Muscle layer of colon (tissue), 2 donors: Measurements from ENCODE around the gene TRIOBP.
A peak's percentile ranks its signal among the peaks of the same experiment; 100 is the strongest.

Experiments
- H3K27ac ChIP-seq: one replicate; pipeline ENCODE4 v1.7.0; 2013; ENCODE audit warnings: low read depth, mild to moderate bottlenecking, low read length, moderate library complexity
- H3K27me3 ChIP-seq, 2 donors: one replicate each; pipeline ENCODE4 v1.7.0; 2013; ENCODE audit warnings: low read length in 2 of 2, mild to moderate bottlenecking in 2 of 2; ENCODE audit not compliant: insufficient read depth in 2 of 2, control insufficient read depth in 1 of 2
- H3K36me3 ChIP-seq: one replicate; pipeline ENCODE4 v1.7.0; 2013; ENCODE audit warnings: mild to moderate bottlenecking, low read length; ENCODE audit not compliant: insufficient read depth
- H3K4me1 ChIP-seq: one replicate; pipeline ENCODE4 v1.7.0; 2013; ENCODE audit warnings: mild to moderate bottlenecking, low read length; ENCODE audit not compliant: insufficient read depth
- H3K4me3 ChIP-seq, 2 donors: one replicate each; pipeline ENCODE4 v1.7.0; 2013; ENCODE audit warnings: low read length in 2 of 2, low read depth in 1 of 2, mild to moderate bottlenecking in 1 of 2, moderate library complexity in 1 of 2
- H3K9ac ChIP-seq: one replicate; pipeline ENCODE4 v1.7.0; 2013; ENCODE audit warnings: low read length
- H3K9me3 ChIP-seq: one replicate; pipeline ENCODE4 v1.7.0; 2013; ENCODE audit warnings: mild to moderate bottlenecking, low read length
- donor health status: abdominal sarcoma.
- donor health status: Adenocarcinoma of cecum.

Gene TRIOBP

DNA sequence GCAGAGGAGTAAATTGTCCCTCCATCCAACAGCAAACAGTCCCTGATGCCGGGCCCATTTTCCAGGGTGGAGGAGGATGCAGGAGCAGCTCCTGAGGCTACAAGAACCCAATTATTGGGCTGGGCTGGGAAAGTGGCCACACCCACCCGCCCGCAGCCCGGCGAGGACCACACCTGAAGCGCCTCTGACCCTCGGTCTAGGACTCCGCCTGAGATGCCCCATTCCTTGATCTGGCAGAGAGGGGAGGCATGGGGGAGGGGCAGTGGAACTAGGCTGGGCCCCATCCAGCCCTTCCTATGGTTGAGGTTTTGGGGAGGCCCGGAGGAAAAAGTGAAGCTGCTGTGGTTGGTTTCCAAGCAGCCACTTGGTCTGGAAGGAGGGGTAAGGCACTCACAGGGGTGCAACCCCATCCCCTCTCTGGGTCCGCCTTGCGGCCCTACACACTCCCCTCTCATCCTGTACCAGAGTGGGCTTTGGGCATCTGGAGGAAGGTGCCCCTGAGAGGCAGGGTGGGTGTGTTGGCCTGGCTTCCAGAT is 23.9 kb upstream of the TRIOBP start:
- H3K4me3 ChIP-seq: no peak overlapping the region
- H3K36me3 ChIP-seq: no peaks in the 10 kb centered on the region
- H3K4me1 ChIP-seq: peaks cover 29% of the 10 kb centered on the region
- no peak overlapping the region for H3K27ac ChIP-seq
- no peak overlapping the region for H3K9ac ChIP-seq
- H3K9me3 ChIP-seq: no peaks in the 10 kb centered on the region
- H3K27me3 ChIP-seq: no peaks in the 10 kb centered on the region

DNA sequence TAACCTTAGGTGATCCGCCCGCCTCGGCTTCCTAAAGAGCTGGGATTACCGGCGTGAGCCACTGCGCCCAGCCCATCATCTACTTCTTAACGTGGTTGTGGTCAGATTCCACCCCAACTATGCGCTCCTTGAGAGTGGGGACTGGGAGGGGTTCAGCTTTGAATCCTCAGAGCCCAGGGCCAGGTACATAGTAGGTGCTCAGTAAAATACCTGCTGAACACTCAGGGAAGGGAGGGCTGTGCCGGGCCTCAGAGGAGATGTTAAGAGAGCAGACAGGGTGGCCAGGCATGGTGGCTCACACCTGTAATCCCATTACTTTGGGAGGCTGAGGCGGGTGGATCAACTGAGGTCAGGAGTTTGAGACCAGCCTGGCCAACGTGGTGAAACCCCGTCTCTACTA is 22.6 kb upstream of the TRIOBP start:
- Histone ChIP-seq H3K36me3 (peaks cover under 1% of the 10 kb centered on the region), H3K27me3 (no peaks in the 10 kb centered on the region), H3K4me1 (peaks cover 33% of the 10 kb centered on the region), H3K9ac (no peak overlapping the region), H3K9me3 (no peaks in the 10 kb centered on the region), H3K27ac (peak overlapping the region; percentile 93), H3K4me3 (no peak overlapping the region)

DNA sequence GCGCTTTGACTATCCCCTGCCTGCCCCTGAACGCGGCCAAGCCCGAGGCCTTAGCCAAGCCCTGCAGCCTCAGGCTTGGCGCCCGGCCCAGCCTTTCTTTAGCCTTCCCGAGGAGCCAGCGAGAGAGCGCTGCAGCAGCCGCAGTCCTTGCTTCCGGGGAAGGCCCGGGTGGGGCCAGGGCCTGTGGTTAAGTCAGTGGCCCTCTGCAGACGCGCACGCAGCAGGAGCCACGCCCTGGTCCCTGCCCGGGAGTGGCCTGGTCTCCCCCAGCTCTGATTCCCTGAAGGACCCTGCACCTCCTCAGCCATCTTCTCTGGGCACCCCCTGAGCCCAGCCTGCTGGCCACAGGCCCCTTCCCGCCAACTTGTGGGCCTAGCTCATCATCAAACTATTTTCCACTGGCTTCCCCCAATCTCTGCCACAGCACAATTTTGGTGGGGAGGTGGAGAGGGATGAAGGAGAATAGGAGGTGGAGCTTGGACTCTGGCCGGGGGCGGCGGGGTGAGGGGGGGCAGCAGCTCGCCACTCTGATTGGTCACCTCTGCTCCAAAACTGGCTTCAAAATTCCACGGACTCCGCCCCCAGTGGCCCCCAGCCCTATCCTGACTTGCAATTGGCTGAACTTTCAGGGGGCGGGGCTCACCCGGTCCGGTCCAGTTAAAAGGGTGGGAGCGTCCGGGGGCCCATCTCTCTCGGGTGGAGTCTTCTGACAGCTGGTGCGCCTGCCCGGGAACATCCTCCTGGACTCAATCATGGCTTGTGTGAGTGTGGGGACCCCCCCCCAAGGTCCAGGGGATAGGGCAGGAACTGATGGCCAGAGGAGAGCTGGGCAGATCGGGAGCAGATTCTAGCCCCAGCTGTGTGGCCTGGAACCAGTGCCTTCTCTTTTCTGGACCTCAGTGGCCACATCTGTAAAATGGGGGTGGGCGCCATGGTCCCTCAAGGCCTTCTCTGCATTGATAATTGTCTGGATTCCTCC is 21.6 kb upstream of the TRIOBP start, which contains the start of gene LGALS1:
LGALS1 (plus strand) TSS at position 686 of the 979 bp plus-strand sequence; CDS start at position 753, 67 bp downstream.
- peak within 1 kb of the TSS; percentile 94 to 98 for H3K4me3 ChIP-seq

DNA sequence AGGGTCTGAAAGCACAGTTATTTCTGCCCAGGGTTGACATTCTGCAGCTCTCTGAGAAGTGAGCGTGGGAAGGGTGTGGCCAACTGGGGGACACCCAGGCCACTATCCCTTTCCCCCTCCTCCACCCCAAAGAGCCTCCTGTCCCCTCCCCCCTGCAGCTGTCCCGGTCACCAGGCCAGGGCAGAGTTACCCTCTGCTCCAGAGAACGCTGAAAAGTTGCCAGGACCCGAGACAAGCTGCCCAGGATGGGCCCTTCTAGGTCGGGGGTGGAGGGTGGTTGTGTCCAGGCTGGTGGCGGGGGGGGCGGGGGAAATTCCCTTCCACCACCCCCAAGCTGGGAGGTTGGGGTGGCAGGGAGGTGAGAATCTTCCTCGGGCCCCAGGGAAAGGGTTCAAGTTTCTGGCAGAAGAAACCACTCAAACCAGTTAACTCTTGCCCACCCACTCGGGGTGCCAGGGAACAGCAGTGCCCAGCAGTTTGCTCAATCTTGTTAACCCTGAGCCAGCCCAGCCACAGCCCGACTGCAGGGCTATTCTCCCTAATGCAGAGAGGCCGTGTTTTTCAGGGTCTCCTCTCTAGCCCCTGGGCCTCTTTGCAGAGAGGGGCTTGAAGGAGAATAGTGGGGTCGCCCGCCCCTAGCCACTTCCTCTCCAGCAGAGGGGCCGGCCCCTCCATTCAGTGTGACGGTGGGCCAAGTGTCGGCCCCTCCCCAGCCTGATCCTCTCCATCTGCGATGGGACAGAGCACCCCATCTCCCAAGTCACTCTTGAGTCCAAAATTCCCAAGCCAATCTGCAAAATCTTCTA is 20.7 kb upstream of the TRIOBP start:
- Histone ChIP-seq H3K4me3 (peak overlapping the region; percentile 94 to 98), H3K36me3 (peaks cover 8% of the 10 kb centered on the region), H3K9ac (peak overlapping the region; percentile 97), H3K4me1 (peaks cover 33% of the 10 kb centered on the region), H3K27me3 (no peaks in the 10 kb centered on the region), H3K27ac (peak overlapping the region; percentile 99), H3K9me3 (no peaks in the 10 kb centered on the region)

More for the DNA sequence above, 21.6 kb upstream of the TRIOBP start, which contains the start of gene LGALS1:
- Histone ChIP-seq H3K27ac (peak within 1 kb of the TSS; percentile 99), H3K27me3 (no peaks in the 10 kb centered on the region), H3K36me3 (peaks cover 8% of the 10 kb centered on the region), H3K9ac (peak within 1 kb of the TSS; percentile 97), H3K4me1 (peaks cover 30% of the 10 kb centered on the region), H3K9me3 (no peaks in the 10 kb centered on the region)

DNA sequence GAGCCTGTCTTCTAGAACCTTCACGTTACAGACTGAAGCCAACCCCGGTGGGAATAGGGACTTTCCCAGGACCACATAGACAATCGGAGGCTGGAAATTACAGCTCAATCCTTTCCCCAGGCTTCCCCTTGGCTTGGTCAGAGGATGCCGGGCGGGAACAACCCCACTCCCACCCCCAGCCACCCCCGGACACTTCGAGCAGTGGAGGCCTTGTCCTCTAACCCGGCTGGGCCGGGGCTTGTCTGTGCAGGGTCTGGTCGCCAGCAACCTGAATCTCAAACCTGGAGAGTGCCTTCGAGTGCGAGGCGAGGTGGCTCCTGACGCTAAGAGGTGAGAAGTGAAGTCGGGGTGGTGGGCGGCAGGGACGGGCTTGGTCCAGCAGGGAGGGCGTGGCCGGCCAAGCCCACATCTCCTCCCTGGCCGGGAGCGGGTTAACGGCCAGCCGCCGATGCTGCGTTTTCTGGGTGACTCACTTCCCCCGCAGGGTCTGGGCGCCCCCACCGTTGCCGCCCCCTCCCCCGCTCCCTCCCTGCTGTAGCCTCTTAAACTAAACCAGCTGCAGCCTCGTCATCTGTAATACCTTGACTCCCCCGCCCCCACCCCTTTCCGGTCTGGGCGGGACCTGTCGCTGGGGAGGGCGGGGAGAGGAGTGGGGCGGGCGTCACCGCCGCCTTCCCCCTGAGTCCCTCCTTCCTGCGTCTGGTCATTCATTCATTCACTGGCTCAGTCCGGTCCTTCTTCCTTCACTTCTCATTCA is 19.9 kb upstream of the TRIOBP start:
- peak overlapping the region; percentile 97 for H3K9ac ChIP-seq
- peak overlapping the region; percentile 94 to 98 for H3K4me3 ChIP-seq
- peaks cover 8% of the 10 kb centered on the region for H3K36me3 ChIP-seq
- H3K9me3 ChIP-seq: no peaks in the 10 kb centered on the region
- H3K4me1 ChIP-seq: peaks cover 39% of the 10 kb centered on the region
- peak overlapping the region; percentile 99 for H3K27ac ChIP-seq
- H3K27me3 ChIP-seq: no peaks in the 10 kb centered on the region

DNA sequence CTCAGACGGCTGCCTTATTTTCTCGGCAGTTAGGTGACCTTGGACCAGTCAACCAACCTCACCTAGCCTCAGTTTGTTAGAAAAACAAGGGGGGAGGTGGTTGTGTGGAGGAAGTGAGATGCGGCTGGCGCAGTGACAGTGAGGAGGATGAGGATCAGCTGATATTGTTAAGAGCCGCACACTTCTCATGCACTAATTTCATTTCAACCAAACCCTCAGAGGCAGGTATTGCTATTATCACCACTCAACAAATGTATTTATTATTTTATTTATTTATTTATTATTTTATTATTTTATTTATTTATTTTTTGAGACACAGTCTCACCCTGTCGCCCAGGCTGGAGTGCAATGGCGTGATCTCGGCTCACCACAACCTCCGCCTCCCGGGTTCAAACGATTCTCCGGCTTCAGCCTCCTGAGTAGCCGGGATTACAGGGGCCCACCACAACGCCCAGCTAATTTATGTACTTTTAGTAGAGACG is 19.3 kb upstream of the TRIOBP start:
- H3K9ac ChIP-seq: no peak overlapping the region
- peak overlapping the region; percentile 94 to 98 for H3K4me3 ChIP-seq
- H3K36me3 ChIP-seq: peaks cover 8% of the 10 kb centered on the region
- peaks cover 39% of the 10 kb centered on the region for H3K4me1 ChIP-seq
- H3K27me3 ChIP-seq: no peaks in the 10 kb centered on the region
- peak overlapping the region; percentile 99 for H3K27ac ChIP-seq
- H3K9me3 ChIP-seq: no peaks in the 10 kb centered on the region

DNA sequence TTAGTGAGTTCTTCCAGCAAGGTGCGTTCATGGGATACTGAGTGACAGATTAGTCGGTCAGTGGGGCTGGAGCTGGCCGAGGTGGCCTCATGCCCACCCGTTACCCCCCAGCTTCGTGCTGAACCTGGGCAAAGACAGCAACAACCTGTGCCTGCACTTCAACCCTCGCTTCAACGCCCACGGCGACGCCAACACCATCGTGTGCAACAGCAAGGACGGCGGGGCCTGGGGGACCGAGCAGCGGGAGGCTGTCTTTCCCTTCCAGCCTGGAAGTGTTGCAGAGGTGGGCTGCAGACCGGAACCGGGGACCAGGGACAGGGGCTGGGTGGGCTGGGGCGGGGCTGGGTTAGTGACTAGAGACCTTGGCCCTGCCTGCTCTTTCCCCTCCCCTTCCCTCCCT is 18.5 kb upstream of the TRIOBP start:
- peaks cover 34% of the 10 kb centered on the region for H3K4me1 ChIP-seq
- no peak overlapping the region for H3K4me3 ChIP-seq
- no peaks in the 10 kb centered on the region for H3K9me3 ChIP-seq
- no peak overlapping the region for H3K9ac ChIP-seq
- peaks cover 8% of the 10 kb centered on the region for H3K36me3 ChIP-seq
- H3K27me3 ChIP-seq: no peaks in the 10 kb centered on the region
- H3K27ac ChIP-seq: peak overlapping the region; percentile 12

DNA sequence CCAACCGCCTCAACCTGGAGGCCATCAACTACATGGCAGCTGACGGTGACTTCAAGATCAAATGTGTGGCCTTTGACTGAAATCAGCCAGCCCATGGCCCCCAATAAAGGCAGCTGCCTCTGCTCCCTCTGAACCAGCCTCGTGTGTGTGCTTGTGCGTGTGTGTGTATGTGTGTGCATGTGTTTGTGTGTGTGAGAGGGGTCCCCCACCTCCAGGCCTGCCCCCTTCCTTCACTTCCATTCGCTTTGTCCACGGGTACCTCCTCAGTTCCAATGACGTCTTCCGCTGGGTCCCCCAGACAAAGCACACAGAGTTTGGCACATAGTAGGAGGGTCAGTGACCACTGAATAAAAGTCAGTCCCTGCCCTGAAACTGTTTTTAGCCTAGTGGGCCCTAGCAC is 17.2 kb upstream of the TRIOBP start:
- H3K4me1 ChIP-seq: peaks cover 26% of the 10 kb centered on the region
- peaks cover 8% of the 10 kb centered on the region for H3K36me3 ChIP-seq
- no peak overlapping the region for H3K9ac ChIP-seq
- H3K9me3 ChIP-seq: no peaks in the 10 kb centered on the region
- no peak overlapping the region for H3K4me3 ChIP-seq
- H3K27me3 ChIP-seq: no peaks in the 10 kb centered on the region
- no peak overlapping the region for H3K27ac ChIP-seq

DNA sequence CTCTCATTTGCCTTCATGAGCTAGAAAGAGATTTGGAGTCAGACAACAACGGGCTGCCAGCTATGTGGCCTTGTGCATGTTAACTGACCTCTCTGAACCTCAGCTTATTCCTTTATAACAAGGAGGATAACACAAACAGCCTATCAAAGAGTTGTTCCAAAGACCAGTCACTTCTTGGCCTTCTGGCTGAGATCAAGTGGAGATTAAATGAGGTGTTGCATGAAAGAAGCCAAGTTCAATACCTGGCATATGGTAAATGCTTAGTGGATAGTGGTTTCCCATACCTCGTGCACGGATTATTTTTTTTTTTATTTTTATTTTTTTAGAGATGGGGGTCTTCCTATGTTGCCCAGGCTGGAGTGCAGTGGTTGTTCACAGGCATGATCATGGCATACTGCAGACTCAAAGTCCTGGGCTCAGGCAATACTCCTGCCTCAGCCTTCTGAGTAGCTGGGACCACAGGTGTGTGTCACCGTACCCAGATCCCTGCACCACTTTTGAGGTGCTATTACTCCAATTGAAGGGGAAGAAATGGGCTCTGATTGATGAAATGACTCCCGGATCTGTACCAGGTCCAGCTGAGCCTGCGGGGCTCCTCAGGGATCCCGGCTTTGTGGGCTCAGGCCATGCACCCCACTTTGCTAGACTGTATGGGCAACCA is 16.5 kb upstream of the TRIOBP start:
- H3K4me1 ChIP-seq: peaks cover 21% of the 10 kb centered on the region
- no peaks in the 10 kb centered on the region for H3K27me3 ChIP-seq
- H3K27ac ChIP-seq: no peak overlapping the region
- no peak overlapping the region for H3K9ac ChIP-seq
- H3K4me3 ChIP-seq: no peak overlapping the region
- no peaks in the 10 kb centered on the region for H3K9me3 ChIP-seq
- H3K36me3 ChIP-seq: peaks cover 8% of the 10 kb centered on the region

DNA sequence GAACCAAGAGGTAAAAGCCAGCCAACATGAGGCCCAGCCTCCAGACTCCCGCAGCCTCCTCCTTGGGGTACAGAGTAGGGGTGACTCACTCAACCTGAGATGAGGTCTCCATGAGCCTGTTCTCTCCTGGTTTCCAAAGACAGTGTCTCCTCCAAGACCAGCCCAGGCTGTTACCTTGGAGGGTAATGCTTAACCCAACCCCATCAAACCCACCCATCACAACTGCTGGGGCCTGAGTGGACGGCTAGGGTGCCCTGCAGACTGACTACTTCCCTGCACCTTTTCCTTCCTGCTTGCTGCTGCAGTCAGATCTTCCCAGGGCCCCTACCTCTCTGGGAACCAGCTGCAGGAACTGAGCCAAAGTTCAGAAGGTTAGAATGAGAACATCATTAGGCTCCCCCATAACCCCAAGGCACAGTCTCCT is 15.8 kb upstream of the TRIOBP start:
- H3K27me3 ChIP-seq: no peaks in the 10 kb centered on the region
- no peak overlapping the region for H3K4me3 ChIP-seq
- peak overlapping the region; percentile 5 for H3K27ac ChIP-seq
- H3K9ac ChIP-seq: no peak overlapping the region
- no peaks in the 10 kb centered on the region for H3K9me3 ChIP-seq
- peaks cover 21% of the 10 kb centered on the region for H3K4me1 ChIP-seq
- peaks cover 8% of the 10 kb centered on the region for H3K36me3 ChIP-seq
